GM18858 (cell line): ENCODE results near the gene CCDC69.

Experiments used
- ATAC-seq: cut with Tn5 transposase; IDR thresholded peaks from one replicate; pipeline ENCODE4 v1.9.1; 2021; ENCODE audit not compliant: unreplicated experiment

Gene CCDC69

DNA sequence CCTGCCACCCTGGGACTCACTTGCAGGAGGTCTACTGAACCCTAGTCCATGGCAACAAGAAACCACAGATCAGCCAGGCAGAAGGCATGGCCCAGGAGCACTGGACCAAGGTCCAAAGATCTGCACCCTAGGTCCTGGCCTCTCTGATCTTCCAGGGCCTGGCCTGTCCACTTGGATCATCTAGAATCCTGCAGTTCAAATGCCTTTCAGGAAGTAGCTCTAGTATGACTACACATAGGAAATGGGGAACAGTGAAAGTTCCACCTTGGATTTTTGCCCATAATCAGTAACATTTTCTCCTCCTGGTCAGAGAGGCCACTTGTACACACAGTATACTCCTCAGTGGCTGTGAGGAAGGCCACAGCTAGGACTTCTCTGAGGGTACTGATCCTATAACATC is 77.8 kb downstream of the CCDC69 start:
- ATAC-seq: no peak

- no peak for ATAC-seq
Measured at GRCh38 chr5:151144922-151145321, 79.0 kb downstream of the CCDC69 start.

GRCh38 chr5:151144275-151144674 is 79.6 kb downstream of the CCDC69 start:
- ATAC-seq: no peak

DNA sequence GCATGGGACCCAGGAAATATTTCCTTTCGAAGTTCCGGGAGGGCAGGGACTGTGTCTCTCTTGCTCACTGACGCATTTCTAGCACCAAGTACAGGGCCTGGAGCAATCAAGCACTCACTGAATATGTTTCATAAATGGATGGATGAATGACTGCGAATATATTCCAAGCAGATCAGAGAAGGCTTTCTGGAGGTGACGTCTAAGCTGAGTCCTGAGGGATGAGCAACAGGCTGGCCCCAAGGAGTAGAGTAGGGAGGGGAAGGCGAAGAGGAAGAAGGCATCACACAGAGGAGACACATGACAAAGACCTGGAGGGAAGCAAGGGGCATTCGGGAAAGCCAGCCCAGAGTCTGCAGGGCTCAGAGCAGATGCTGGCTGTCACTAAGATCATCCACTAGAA is 80.2 kb downstream of the CCDC69 start:
- ATAC-seq: no peak

DNA sequence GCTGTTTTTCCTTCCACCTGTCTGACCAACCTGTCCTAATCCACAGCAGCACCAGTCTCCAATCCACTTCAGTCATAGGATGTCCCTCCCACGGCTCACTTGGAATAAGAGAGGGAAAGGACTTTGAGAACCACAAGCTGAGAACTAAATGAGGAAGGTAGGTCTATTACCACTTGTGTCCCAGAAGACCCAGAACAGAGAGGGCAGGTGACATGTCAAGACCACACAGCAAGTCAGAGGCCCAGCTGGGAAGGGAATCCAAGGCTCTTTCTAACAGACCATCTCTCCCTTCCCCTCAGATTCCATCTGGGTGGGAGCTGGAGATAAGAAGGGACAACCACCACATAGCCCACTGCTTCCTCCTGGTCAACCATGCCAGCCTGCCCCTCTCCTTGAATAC is 81.0 kb downstream of the CCDC69 start:
- no peak for ATAC-seq

- ATAC-seq: peak; percentile 86
Measured at GRCh38 chr5:151141535-151141934, 82.4 kb downstream of the CCDC69 start.

- ATAC-seq: no peak
Measured at GRCh38 chr5:151140686-151141459, 83.0 kb downstream of the CCDC69 start.

DNA sequence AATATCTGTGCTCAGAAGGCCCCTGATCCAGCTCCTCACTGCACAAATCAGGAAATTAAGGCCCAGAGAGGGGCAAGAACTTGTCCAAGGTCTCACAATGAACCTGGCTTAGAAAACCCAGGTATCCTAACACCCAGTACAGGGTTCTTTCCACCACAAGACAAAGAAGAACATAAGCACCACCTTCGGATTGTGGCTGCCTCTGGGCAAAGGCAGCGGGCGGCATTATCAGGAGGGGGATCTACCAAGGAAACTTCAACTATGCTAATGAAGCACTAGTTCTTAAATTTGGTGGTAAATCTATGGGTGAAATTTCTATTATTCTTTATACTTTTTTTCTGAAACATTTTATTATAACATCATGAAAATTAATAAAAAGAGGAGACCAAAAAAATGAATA is 84.2 kb downstream of the CCDC69 start:
- no peak for ATAC-seq

GRCh38 chr5:151139015-151139414 is 84.9 kb downstream of the CCDC69 start:
- ATAC-seq: no peak

GRCh38 chr5:151138114-151138513 is 85.8 kb downstream of the CCDC69 start:
- no peak for ATAC-seq

GRCh38 chr5:151137067-151137825 is 86.6 kb downstream of the CCDC69 start:
- ATAC-seq: no peak

- ATAC-seq: peak; percentile 58
Measured at GRCh38 chr5:151134228-151134627, 89.7 kb downstream of the CCDC69 start.

DNA sequence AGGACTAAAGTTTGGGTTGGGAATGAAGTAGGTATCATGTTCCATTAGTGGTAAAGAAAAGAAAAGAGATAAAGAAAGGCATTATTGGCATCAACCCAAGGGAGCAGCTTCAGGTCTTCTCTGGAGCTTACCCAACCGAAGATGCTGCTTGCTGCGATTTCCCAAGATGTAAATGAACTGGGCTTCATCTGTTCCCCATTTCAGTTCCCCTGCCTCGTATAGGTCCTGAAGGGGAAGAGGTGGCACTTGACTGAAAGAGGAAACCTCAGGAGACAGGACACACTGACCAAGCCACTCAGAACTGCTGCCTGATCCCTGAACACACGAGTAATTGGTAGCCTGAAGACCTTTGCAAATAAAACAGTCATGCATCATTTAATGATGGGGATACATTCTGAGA is 90.9 kb downstream of the CCDC69 start:
- no peak for ATAC-seq
